ENCODE results near the gene TAMM41. TPM values are rescaled to one million over a fixed set of nuclear protein-coding genes. Genes with fewer than 3 reads are reported as not detected.
"Not testable (repeated sequence)": the region's sequence is repeated elsewhere in the genome, so short reads cannot be mapped to it uniquely, and the experiment has no call there.

The TAMM41 gene
- total RNA-seq: 1 to 10 TPM; 5.0 to 6.8 TPM

- H3K36me3 ChIP-seq: peaks cover 14% of the 10 kb centered on the region
- peak; percentile 70 to 87 for TF ChIP-seq CTCF (IDR thresholded peaks at IDR 0.05)
- H3K4me1 ChIP-seq: peaks cover 0 to 27% of the 10 kb centered on the region in 2 donors
- peak within 1 kb of the TSS; percentile 82 to 89 for H3K27ac ChIP-seq
- no peaks in the 10 kb centered on the region for H3K9me3 ChIP-seq
- DNase-seq (ENCODE audit: low spot score): peak; percentile 95
- no peaks in the 10 kb centered on the region for H3K27me3 ChIP-seq
- H3K4me3 ChIP-seq: peak within 1 kb of the TSS; percentile 85 to 88
These were observed at the start of gene TAMM41 for GRCh38 chr3:11846281-11847266. TSS of gene TAMM41 (minus strand) at chr3:11846885. CDS start at chr3:11846636, 249 bp downstream.

DNA sequence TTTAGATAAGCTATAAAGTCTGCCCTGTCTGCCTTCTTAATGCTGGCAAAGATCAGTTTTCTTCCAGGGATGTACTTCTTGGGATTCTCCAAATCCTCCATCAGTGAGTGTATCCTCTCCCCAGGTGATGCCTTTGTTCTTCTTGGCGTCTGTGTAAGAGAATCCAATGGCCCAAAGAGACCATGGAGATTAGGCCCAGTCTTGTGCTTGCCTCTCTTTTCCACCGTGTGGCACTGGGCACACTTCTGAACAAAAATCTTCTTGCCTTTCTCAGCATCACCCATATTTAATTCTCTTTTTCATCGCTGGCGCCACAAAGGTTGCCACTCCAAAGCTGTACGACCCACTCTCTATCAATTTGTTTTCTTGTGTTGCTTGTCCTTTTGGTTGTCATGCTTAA lies 32.2 kb upstream of the TAMM41 start:
- Histone ChIP-seq H3K36me3 (no peaks in the 10 kb centered on the region), H3K4me1 (no peaks in the 10 kb centered on the region), H3K9me3 (no peaks in the 10 kb centered on the region), H3K27me3 (no peaks in the 10 kb centered on the region), H3K27ac (no peak overlapping the region), H3K4me3 (no peak overlapping the region)
- DNase-seq (ENCODE audit: low spot score): no peak
- TF ChIP-seq CTCF (IDR thresholded peaks at IDR 0.05): no peak

DNA sequence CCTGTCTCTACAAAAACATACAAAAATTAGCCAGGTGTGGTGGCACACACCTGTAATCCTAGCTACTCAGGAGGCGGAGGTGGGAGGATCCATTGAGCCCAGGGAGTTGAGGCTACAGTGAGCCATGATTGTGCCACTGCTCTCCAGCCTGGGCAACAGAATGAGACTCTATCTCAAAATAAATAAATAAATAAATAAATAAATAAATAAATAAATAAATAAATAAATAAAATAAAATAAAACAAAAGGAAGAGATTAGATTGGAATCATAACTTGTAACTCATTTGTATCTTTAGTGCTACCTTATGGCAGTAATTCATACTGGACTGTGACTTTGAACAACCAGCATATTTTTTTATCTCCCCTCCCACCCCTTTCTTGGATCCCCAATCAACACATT lies 28.0 kb upstream of the TAMM41 start:
- not testable (repeated sequence) for H3K27me3 ChIP-seq; H3K4me3 ChIP-seq; H3K4me1 ChIP-seq; H3K36me3 ChIP-seq; H3K9me3 ChIP-seq; DNase-seq (ENCODE audit: low spot score); H3K27ac ChIP-seq

- not testable (repeated sequence) for H3K9me3 ChIP-seq; H3K27ac ChIP-seq; DNase-seq (ENCODE audit: low spot score)
These were observed 17.1 kb upstream of the TAMM41 start for GRCh38 chr3:11863739-11864138.

GRCh38 chr3:11862584-11862983 lies 15.9 kb upstream of the TAMM41 start:
- H3K27me3 ChIP-seq; H3K4me1 ChIP-seq; H3K9me3 ChIP-seq; H3K36me3 ChIP-seq; H3K4me3 ChIP-seq; H3K27ac ChIP-seq; DNase-seq (ENCODE audit: low spot score): not testable (repeated sequence)

More at GRCh38 chr3:11863739-11864138, 17.1 kb upstream of the TAMM41 start:
- H3K27me3 ChIP-seq, H3K36me3 ChIP-seq, H3K4me1 ChIP-seq, H3K4me3 ChIP-seq: not testable (repeated sequence)

- not testable (repeated sequence) for H3K4me3 ChIP-seq; H3K9me3 ChIP-seq; H3K27ac ChIP-seq; H3K27me3 ChIP-seq; DNase-seq (ENCODE audit: low spot score); H3K4me1 ChIP-seq; H3K36me3 ChIP-seq
These were observed 15.5 kb upstream of the TAMM41 start for GRCh38 chr3:11862145-11862544.

DNA sequence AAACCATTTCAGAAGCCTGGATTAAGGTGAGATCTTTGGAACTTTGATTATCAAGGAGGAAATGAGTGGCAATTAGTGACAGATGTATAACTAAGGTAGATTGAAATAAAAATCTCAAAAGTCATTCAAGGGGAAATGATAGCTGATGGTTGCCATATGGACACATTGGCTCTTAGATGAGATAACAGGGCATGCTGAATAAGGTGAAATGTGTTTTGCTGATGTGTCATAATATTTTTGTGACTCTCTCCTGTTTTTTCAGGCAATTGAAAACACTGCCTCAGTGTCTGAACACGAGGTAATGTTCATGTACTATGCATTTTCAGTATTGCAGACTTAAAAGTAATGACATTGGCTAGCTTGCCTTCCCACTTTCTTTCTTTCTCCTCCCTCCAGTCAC lies 13.5 kb upstream of the TAMM41 start:
- not testable (repeated sequence) for H3K36me3 ChIP-seq; H3K27ac ChIP-seq; DNase-seq (ENCODE audit: low spot score); H3K4me3 ChIP-seq; H3K9me3 ChIP-seq; H3K27me3 ChIP-seq; H3K4me1 ChIP-seq

GRCh38 chr3:11853450-11853849 lies 6.8 kb upstream of the TAMM41 start:
- H3K27ac ChIP-seq: no peak overlapping the region
- H3K4me1 ChIP-seq: no peaks in the 10 kb centered on the region
- H3K9me3 ChIP-seq: no peaks in the 10 kb centered on the region
- no peak for TF ChIP-seq CTCF (IDR thresholded peaks at IDR 0.05)
- no peak for DNase-seq (ENCODE audit: low spot score)
- H3K27me3 ChIP-seq: no peaks in the 10 kb centered on the region
- H3K4me3 ChIP-seq: no peak overlapping the region
- H3K36me3 ChIP-seq: no peaks in the 10 kb centered on the region
